ENCODE results near the gene SHB. TPM values are rescaled to one million over a fixed set of nuclear protein-coding genes. Genes with fewer than 3 reads are reported as not detected.

The SHB gene
- total and polyA plus RNA-seq, 2 donors (not counting 3 experiments of a cell fraction or from before 2014, with no cell fraction given) = 13.4 to 24.9 TPM

DNA sequence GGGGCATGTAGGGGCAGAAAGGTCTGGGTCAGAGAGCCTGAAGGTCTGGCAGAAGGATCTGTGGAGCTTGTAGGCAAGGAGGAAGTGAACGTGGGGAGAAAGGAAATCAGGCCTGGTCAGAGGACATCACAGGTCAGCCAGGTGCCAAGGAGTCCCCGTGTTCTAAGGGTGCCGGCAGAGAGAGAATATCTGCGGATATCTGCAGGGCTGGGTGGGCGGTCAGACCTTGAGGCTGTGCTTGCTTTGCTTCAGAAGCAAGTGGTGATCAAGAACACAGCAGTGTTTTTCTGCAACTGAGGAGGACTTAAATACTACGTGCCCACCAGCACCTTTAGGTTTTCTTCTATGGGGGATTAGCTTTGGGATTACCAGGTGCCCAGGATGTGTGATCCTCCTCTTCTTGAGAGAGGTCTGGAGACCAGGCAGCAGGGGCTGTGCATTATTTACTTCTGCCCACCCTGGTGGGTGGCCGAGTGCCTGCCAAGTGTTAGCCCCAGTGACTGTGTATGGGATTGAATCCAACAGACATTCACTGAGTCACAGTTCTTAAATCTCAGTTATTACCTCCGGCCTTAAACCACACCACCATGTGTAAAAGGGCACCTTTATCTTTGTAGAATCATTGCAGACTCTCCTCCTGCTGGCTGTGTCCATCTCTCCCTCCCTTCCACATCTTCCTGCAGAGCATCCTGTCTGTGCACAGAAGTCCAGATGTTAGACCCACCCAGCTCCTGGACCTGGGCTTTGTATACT lies 12.5 kb upstream of the SHB start:
- no peaks in the 10 kb centered on the region for H3K9me1 ChIP-seq (replicated peaks; ENCODE audit: control insufficient read depth, extremely low read depth, insufficient read depth, low read length)
- ChIA-PET POLR2A (no interaction called here), CTCF (interaction anchor here (1.0 to 2.5 kb wide), 3 partner anchors 13 to 179 kb away, joined by 3 to 9 read pairs (median 3); partner anchors contain the start of gene SHB)
- dilution Hi-C loops (cut with MboI; ENCODE audit: extremely low pct_ligation_motif_present, low sequenced_read_pairs) (no loop called here), intact Hi-C loops (cut with micrococcal nuclease) (no loop called here)
- no peak for FAIRE-seq
- H2AFZ ChIP-seq (ENCODE audit: low read depth, low read length) = no peak overlapping the region
- peaks cover 13% of the 10 kb centered on the region for H3K4me1 ChIP-seq (ENCODE audit: control insufficient read depth, extremely low read depth, insufficient read depth, low read length)
- no peak overlapping the region for H3K27ac ChIP-seq (ENCODE audit: insufficient read depth, low read depth, low read length)
- no peak overlapping the region for H3K4me2 ChIP-seq (ENCODE audit: insufficient read depth, low read length)
- no peaks in the 10 kb centered on the region for H3K27me3 ChIP-seq (ENCODE audit: control insufficient read depth in 2 of 2, insufficient read depth in 2 of 2, low read length in 2 of 2)
- DNase-seq (ENCODE audit: low read depth, low spot score) = no peak
- BruUV-seq (replicated peaks) = no TSS peak
- H3K9me3 ChIP-seq (replicated peaks; ENCODE audit: control insufficient read depth, insufficient read depth, low read length) = no peaks in the 10 kb centered on the region
- H3K4me3 ChIP-seq (replicated peaks in 1 of 3; ENCODE audit: insufficient read depth in 1 of 3, low read depth in 1 of 3, low read length in 3 of 3) = no peak overlapping the region
- no peak overlapping the region for H3K9ac ChIP-seq (replicated peaks; ENCODE audit: extremely low read depth, insufficient read depth, low read length)
- H3K36me3 ChIP-seq (ENCODE audit: control insufficient read depth in 2 of 2, extremely low read depth in 1 of 2, insufficient read depth in 2 of 2, low read length in 2 of 2) = no peaks in the 10 kb centered on the region
- H4K20me1 ChIP-seq (replicated peaks; ENCODE audit: control insufficient read depth, extremely low read depth, insufficient read depth, low read length) = no peaks in the 10 kb centered on the region
- TF ChIP-seq, protein P1, sequence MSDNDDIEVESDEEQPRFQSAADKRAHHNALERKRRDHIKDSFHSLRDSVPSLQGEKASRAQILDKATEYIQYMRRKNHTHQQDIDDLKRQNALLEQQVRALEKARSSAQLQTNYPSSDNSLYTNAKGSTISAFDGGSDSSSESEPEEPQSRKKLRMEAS (IDR thresholded peaks at IDR 0.05; ENCODE audit: insufficient read depth, insufficient read length) = no peak
- TF ChIP-seq POLR2A (IDR thresholded peaks at IDR 0.05; ENCODE audit: low read depth, low read length) = no peak
- no peak for TF ChIP-seq FOS (IDR thresholded peaks at IDR 0.05; ENCODE audit: borderline replicate concordance, insufficient read depth, low read length)
- peak; percentile 18 for TF ChIP-seq GATA2 (IDR thresholded peaks at IDR 0.05; ENCODE audit: insufficient read depth, insufficient read length, low read depth, low read length)
- TF ChIP-seq, protein P2, sequence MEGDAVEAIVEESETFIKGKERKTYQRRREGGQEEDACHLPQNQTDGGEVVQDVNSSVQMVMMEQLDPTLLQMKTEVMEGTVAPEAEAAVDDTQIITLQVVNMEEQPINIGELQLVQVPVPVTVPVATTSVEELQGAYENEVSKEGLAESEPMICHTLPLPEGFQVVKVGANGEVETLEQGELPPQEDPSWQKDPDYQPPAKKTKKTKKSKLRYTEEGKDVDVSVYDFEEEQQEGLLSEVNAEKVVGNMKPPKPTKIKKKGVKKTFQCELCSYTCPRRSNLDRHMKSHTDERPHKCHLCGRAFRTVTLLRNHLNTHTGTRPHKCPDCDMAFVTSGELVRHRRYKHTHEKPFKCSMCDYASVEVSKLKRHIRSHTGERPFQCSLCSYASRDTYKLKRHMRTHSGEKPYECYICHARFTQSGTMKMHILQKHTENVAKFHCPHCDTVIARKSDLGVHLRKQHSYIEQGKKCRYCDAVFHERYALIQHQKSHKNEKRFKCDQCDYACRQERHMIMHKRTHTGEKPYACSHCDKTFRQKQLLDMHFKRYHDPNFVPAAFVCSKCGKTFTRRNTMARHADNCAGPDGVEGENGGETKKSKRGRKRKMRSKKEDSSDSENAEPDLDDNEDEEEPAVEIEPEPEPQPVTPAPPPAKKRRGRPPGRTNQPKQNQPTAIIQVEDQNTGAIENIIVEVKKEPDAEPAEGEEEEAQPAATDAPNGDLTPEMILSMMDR (IDR thresholded peaks at IDR 0.05; ENCODE audit: extremely low read depth in 1 of 2, insufficient read depth in 1 of 2, low read depth in 1 of 2, low read length in 2 of 2) = no peak
- TF ChIP-seq MYC (IDR thresholded peaks at IDR 0.05; ENCODE audit: low read depth, low read length) = no peak
- no peak for TF ChIP-seq POLR2AphosphoS5 (IDR thresholded peaks at IDR 0.05; ENCODE audit: insufficient read depth, low read depth, low read length)
- no peak for TF ChIP-seq EZH2 (IDR thresholded peaks at IDR 0.05; ENCODE audit: borderline replicate concordance, low read depth, low read length, severe bottlenecking)
- no peaks in the 10 kb centered on the region for H3K79me2 ChIP-seq (ENCODE audit: control insufficient read depth, insufficient read depth, low read length)

Measured in endothelial cell of umbilical vein (primary cell).